ENCODE measurements around the gene DSC2. TPM values are rescaled to one million over a fixed set of nuclear protein-coding genes. Genes with fewer than 3 reads are reported as not detected.

DSC2 gene
- total RNA-seq, 1 experiment from 2014 or later, result 33.4 TPM

DNA sequence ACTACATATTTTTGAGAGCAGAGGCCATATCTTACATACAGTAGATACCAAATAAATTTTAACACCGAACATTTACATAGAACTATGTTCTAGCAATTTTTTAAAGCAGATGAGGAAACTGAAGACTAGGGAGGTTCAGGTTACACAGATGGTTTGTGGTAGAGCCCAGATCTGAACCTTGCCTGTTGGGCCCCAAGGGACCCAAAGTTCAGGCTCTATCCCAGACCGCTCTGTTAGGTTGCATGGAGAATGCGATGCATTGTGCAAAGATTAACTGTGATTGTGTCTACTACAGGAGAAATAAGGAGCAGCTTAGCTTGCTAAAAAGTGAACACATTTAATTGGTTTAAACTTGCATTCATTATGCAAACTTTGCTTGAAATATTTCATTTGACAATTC, 43.3 kb downstream of the DSC2 start:
- POLR2A ChIA-PET, result no interaction called here
- RAD21 ChIA-PET (ENCODE audit: low non-redundant PET in 1 of 2, low total read pairs in 2 of 2, uncharacterized antibody in 2 of 2, unreplicated experiment in 2 of 2), result no interaction called here
- Histone ChIP-seq H3K9me2 (ENCODE audit: insufficient read depth) (no peaks in the 10 kb centered on the region), H2AFZ (ENCODE audit: low read depth, low read length, poor library complexity, severe bottlenecking) (no peak overlapping the region), H3K27me3 (ENCODE audit: insufficient read depth, low read length) (no peaks in the 10 kb centered on the region), H3K4me2 (ENCODE audit: low read length) (no peak overlapping the region), H3K4me3 (replicated peaks in 1 of 2; ENCODE audit: low read depth in 1 of 2, low read length in 2 of 2) (no peak overlapping the region), H3K9me3 (ENCODE audit: control insufficient read depth in 1 of 2, insufficient read depth in 1 of 2, low read depth in 1 of 2, low read length in 2 of 2) (no peaks in the 10 kb centered on the region), H3K27ac (ENCODE audit: low read depth, low read length) (no peak overlapping the region), H4K20me1 (ENCODE audit: insufficient read depth) (no peaks in the 10 kb centered on the region), H3K79me2 (ENCODE audit: insufficient read depth, low read length) (no peaks in the 10 kb centered on the region), H3K36me3 (ENCODE audit: control insufficient read depth in 1 of 2, insufficient read depth in 2 of 2, low read length in 2 of 2) (no peaks in the 10 kb centered on the region), H3K4me1 (ENCODE audit: control insufficient read depth in 1 of 2, insufficient read depth in 2 of 2, low read length in 2 of 2) (peaks cover 0 to 1% of the 10 kb centered on the region in 2 experiments; a peak in 2 of 4 replicates), H3K9ac (ENCODE audit: low read length) (no peak overlapping the region)
- no TSS peak for BruUV-seq (replicated peaks)
- DNase-seq (ENCODE audit: low read depth, low spot score) (no peak), ATAC-seq (no peak)
- intact Hi-C loops (cut with micrococcal nuclease), result no loop called here
- TF ChIP-seq ELF1 (IDR thresholded peaks at IDR 0.05; ENCODE audit: borderline replicate concordance, low read depth), result no peak
- TF ChIP-seq, protein P1, sequence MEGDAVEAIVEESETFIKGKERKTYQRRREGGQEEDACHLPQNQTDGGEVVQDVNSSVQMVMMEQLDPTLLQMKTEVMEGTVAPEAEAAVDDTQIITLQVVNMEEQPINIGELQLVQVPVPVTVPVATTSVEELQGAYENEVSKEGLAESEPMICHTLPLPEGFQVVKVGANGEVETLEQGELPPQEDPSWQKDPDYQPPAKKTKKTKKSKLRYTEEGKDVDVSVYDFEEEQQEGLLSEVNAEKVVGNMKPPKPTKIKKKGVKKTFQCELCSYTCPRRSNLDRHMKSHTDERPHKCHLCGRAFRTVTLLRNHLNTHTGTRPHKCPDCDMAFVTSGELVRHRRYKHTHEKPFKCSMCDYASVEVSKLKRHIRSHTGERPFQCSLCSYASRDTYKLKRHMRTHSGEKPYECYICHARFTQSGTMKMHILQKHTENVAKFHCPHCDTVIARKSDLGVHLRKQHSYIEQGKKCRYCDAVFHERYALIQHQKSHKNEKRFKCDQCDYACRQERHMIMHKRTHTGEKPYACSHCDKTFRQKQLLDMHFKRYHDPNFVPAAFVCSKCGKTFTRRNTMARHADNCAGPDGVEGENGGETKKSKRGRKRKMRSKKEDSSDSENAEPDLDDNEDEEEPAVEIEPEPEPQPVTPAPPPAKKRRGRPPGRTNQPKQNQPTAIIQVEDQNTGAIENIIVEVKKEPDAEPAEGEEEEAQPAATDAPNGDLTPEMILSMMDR (IDR thresholded peaks at IDR 0.05 in 2 of 3, conservative IDR thresholded peaks at IDR 0.05 in 1 of 3; ENCODE audit: borderline replicate concordance in 1 of 3, insufficient read depth in 1 of 3, low read depth in 2 of 3, low read length in 2 of 3), result no peak
- no peak for TF ChIP-seq RAD21 (IDR thresholded peaks at IDR 0.05; ENCODE audit: low read depth)
- no peak for TF ChIP-seq EZH2 (IDR thresholded peaks at IDR 0.05)
- no peak for TF ChIP-seq SIN3A (IDR thresholded peaks at IDR 0.05; ENCODE audit: low read depth)
- TF ChIP-seq YY1 (IDR thresholded peaks at IDR 0.05; ENCODE audit: extremely low read depth, insufficient replicate concordance, low read depth, low read length), result no peak
- TF ChIP-seq SRF (IDR thresholded peaks at IDR 0.05; ENCODE audit: low read depth), result no peak
- TF ChIP-seq, protein P2, sequence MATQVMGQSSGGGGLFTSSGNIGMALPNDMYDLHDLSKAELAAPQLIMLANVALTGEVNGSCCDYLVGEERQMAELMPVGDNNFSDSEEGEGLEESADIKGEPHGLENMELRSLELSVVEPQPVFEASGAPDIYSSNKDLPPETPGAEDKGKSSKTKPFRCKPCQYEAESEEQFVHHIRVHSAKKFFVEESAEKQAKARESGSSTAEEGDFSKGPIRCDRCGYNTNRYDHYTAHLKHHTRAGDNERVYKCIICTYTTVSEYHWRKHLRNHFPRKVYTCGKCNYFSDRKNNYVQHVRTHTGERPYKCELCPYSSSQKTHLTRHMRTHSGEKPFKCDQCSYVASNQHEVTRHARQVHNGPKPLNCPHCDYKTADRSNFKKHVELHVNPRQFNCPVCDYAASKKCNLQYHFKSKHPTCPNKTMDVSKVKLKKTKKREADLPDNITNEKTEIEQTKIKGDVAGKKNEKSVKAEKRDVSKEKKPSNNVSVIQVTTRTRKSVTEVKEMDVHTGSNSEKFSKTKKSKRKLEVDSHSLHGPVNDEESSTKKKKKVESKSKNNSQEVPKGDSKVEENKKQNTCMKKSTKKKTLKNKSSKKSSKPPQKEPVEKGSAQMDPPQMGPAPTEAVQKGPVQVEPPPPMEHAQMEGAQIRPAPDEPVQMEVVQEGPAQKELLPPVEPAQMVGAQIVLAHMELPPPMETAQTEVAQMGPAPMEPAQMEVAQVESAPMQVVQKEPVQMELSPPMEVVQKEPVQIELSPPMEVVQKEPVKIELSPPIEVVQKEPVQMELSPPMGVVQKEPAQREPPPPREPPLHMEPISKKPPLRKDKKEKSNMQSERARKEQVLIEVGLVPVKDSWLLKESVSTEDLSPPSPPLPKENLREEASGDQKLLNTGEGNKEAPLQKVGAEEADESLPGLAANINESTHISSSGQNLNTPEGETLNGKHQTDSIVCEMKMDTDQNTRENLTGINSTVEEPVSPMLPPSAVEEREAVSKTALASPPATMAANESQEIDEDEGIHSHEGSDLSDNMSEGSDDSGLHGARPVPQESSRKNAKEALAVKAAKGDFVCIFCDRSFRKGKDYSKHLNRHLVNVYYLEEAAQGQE (IDR thresholded peaks at IDR 0.05; ENCODE audit: low read depth), result no peak
- TF ChIP-seq POLR2A (IDR thresholded peaks at IDR 0.05; ENCODE audit: borderline replicate concordance, extremely low read depth, insufficient read depth, insufficient read length), result no peak
- no peak for TF ChIP-seq JUND (IDR thresholded peaks at IDR 0.05)
- no peak for TF ChIP-seq TCF7L2 (IDR thresholded peaks at IDR 0.05; ENCODE audit: borderline replicate concordance, extremely low read depth, insufficient read depth, insufficient read length)
- TF ChIP-seq, protein P3, sequence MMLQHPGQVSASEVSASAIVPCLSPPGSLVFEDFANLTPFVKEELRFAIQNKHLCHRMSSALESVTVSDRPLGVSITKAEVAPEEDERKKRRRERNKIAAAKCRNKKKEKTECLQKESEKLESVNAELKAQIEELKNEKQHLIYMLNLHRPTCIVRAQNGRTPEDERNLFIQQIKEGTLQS (IDR thresholded peaks at IDR 0.05), result no peak
- TF ChIP-seq CBX3 (IDR thresholded peaks at IDR 0.05; ENCODE audit: low read depth), result no peak
- no peak for TF ChIP-seq CEBPB (IDR thresholded peaks at IDR 0.05; ENCODE audit: low read depth)
- TF ChIP-seq EGR1 (IDR thresholded peaks at IDR 0.05; ENCODE audit: low read depth), result no peak
- CTCF ChIA-PET, result no interaction called here
